Vagina (tissue), 2 donors: ENCODE results near the gene ELMO3.

ENCODE experiments used
- CTCF ChIP-seq, 3 experiments: fragments of 450-650 bp in 2 of 3; fragments of 200-600 bp in 1 of 3; sonication (generic) in 1 of 3; IDR thresholded peaks; one replicate each; pipeline ENCODE4 v1.5.1; 2017 to 2019; ENCODE audit warnings: antibody characterized with exemption in 3 of 3, mild to moderate bottlenecking in 2 of 3, moderate library complexity in 2 of 3
- POLR2A ChIP-seq, 2 donors: fragments of 450-650 bp; IDR thresholded peaks; one replicate each; pipeline ENCODE4 v1.6.1; 2017; ENCODE audit warnings: antibody characterized with exemption in 2 of 2, mild to moderate bottlenecking in 2 of 2, moderate library complexity in 2 of 2
- POLR2AphosphoS5 ChIP-seq, 2 donors: sonication (generic); formaldehyde crosslinking; IDR thresholded peaks; one replicate each; pipeline ENCODE4 v1.9.0; 2017; ENCODE audit warnings: antibody characterized with exemption in 2 of 2, mild to moderate bottlenecking in 2 of 2, low read depth in 1 of 2; ENCODE audit not compliant: insufficient read depth in 1 of 2

GRCh38 chr16:67199808-67200198, 872 bp downstream of the ELMO3 start:
- TF ChIP-seq CTCF (IDR thresholded peaks at IDR 0.05) (no peak), POLR2A (IDR thresholded peaks at IDR 0.05) (no peak), POLR2AphosphoS5 (IDR thresholded peaks at IDR 0.05; ENCODE audit: insufficient read depth in 1 of 2, low read depth in 1 of 2) (no peak)
